RPMI7951 (cell line): ENCODE measurements around the gene SRL. TPM values are rescaled to one million over a fixed set of nuclear protein-coding genes. Genes with fewer than 3 reads are reported as not detected.
"Not testable (repeated sequence)": the region's sequence is repeated elsewhere in the genome, so short reads cannot be mapped to it uniquely, and the experiment has no call there.

Source experiments
- DNase-seq: peaks from one replicate; pipeline ENCODE4 v3.0.0-alpha.2; 2012; ENCODE audit warnings: low read depth
- total RNA-seq: library from RNA; depleted of rRNA; stranded (reverse); fragments of >200 nt; shearing (Covaris generic); gene quantifications from 2 replicates; pipeline ENCODE4 v1.2.3, GENCODE V29; 2014; rRNA removed

The SRL gene
- total RNA-seq, 1 experiment from 2014 or later: not detected

DNA sequence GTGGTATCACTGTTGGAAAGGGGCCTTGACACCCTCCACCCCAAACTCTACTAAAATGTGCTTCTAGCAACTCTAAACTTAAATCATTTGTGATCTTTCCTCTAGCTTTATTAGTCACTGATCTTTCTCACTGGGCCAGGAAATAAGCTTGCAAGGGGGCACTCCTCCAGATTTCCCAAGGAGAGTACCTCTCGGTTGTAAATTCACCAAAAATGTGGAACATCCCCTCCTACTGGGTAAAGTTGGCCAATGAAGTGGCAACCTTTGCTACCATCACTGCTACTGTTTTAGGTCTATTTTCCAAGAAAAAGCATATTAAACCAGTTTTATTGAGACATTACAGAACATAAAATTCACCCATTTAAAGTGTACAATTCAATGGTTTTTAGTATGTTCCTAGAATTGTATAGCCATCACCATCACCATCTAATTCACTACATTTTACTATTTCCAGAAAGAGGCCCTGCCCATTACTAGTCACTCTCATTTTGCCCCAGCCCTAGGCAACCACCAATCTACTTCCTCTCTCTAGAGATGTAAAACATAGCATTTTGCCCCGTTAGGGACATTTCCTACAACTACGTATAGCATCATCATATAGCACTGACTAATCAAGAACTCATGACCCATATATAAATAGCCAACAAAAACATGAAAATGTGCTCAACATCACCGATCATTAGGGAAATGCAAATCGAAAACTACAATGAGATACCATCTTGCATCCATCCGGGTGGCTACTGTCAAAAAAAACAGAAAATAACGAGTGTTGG is 81.0 kb downstream of the SRL start:
- peak; percentile 27 for DNase-seq

GRCh38 chr16:4159726-4160125 is 82.2 kb downstream of the SRL start:
- DNase-seq: no peak

DNA sequence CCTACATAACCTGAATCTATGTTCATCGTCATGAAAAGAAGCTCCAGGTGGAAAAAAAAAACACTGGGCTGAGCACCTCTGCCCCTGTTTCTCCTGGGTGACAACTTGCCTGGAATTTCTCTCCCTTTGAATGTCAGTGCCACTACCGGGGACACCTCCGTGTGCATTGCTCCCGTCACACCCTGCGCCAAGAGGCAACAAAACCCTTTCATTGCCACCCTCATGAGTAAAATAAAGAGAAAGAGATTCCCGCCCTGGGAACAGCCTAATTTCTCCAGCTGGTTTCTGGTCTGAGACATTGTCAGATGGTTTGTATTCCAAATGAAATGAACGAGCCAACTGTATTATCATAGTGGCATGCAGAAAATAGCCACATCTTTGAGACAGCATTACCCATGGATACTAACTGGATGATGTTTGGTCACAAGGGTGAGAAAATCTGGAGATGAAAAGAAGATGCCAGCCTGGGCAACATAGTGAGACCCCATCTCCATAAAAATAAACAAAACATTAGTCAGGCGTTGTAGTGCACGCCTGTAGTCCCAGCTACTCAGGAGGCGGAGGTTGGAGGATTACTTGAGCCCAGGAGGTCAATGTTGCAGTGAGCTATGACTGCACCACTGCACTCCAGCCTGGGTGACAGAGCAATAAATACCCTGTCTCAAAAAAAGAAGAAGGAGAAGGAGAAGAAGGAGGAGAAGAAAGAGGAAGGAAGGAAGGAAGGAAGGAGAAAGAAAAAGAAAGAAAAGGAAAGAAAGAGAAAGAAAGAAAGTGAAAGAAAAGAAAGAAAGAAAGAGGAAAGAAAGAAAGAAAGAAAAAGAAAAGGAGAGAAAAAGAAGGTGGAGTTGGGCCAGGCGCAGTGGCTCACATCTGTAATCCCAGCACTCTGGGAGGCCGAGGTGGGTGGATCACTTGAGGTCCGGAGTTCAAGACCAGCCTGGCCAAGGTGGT is 83.5 kb downstream of the SRL start:
- DNase-seq: no peak

DNA sequence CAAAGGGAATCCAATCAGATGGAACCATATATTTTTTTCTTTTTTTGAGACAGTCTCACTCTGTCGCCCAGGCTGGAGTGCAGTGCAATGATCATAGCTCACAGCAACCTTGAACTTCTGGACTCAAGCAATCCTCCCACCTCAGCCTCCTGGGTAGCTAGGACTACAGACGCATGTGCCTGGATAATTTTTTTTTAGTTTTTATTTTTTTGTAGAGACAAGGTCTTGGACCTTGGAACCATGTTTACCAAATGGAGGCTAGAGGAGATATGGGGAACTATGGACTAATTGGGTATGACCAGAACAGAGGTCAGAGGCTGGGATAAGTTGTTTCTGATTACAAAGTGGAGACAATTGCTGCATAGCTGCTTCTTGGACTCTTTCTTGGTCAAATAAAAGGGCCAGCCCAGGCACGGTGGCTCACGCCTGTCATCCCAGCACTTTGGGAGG is 84.5 kb downstream of the SRL start:
- no peak for DNase-seq

DNA sequence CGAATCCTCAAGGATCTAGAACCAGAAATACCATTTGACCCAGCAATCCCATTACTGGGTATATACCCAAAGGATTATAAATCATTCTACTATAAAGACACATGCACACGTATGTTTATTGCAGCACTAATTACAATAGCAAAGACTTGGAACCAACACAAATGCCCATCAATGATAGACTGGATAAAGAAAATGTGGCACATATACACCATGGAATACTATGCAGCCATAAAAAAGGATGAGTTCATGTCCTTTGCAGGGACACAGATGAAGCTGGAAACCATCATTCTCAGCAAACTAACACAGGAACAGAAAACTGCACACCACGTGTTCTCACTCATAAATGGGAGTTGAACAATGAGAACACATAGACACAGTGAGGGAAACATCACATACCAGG is 85.4 kb downstream of the SRL start:
- DNase-seq: not testable (repeated sequence)

DNA sequence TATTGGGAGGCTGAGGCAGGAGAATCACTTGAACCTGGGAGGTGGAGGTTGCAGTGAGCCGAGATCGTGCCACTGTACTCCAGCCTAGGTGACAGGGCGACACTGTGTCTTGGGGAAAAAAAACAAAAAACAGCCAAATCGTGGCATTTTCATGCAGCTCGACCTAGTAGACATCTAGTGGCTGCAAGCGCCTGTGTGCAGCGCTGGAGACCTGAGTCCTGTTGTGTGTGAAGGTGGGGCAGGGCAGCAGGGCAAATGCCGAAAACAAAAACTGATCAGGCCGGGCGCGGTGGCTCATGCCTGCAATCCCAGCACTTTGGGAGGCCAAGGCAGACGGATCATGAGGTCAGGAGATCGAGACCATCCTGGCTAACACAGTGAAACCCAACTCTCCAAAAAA is 88.5 kb downstream of the SRL start:
- DNase-seq: not testable (repeated sequence)

GRCh38 chr16:4152267-4152666 is 89.6 kb downstream of the SRL start:
- DNase-seq: no peak

- no peak for DNase-seq
Measured at GRCh38 chr16:4147236-4147635, 94.6 kb downstream of the SRL start.

- DNase-seq: no peak
Measured at GRCh38 chr16:4142268-4142667, 99.6 kb downstream of the SRL start.

- no peak for DNase-seq
Measured at GRCh38 chr16:4141604-4142003, 100.3 kb downstream of the SRL start.

DNA sequence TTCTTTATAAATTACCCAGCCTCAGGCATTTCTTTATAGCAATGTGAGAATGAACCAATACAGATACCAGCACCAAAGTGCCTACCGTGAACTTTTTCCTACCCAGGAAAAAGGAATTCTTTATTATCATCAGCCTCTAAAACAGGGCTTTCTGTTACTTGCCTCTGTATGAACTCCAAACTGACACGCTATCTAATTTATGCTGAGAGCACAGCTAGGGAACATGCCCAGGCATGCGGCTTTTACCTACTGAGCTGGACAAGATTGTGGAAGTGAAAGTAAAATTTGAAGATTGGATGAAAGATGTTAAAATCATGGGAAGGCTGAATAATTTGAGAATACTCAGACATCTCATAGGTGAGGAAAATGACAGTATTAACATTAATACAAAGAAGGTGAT is 101.2 kb downstream of the SRL start:
- DNase-seq: peak; percentile 10

GRCh38 chr16:4139968-4140367 is 101.9 kb downstream of the SRL start:
- DNase-seq: no peak

Other genes with a start within 250 kb of the SRL start
- 6.9 and 7.8 TPM in 2 replicates for gene ADCY9, start 125.6 kb downstream of the SRL start, total RNA-seq
- 5.9 and 6.6 TPM in 2 replicates for gene TFAP4, start 30.9 kb upstream of the SRL start, total RNA-seq
- 0.24 and 0.49 TPM in 2 replicates for gene GLIS2, start 74.0 kb upstream of the SRL start, total RNA-seq
- 25.8 and 46.3 TPM in 2 replicates for gene PAM16, start 109.2 kb upstream of the SRL start, total RNA-seq
- gene VASN, start 129.8 kb upstream of the SRL start, total RNA-seq: 23.1 and 28.3 TPM in 2 replicates
- gene CORO7, start 174.5 kb upstream of the SRL start, total RNA-seq: 13.8 and 18.9 TPM in 2 replicates
- gene DNAJA3, start 183.8 kb upstream of the SRL start, total RNA-seq: 38.6 and 44.0 TPM in 2 replicates
- gene NMRAL1, start 232.5 kb upstream of the SRL start, total RNA-seq: 48.4 and 66.5 TPM in 2 replicates
- gene HMOX2, start 234.3 kb upstream of the SRL start, total RNA-seq: 39.8 and 44.8 TPM in 2 replicates